GM12878 (cell line): ENCODE measurements around the gene ARL3. TPM values are rescaled to one million over a fixed set of nuclear protein-coding genes. Genes with fewer than 3 reads are reported as not detected.

Source experiments
- ATAC-seq: fragments of 200-7000 bp; cut with Tn5 transposase; 3 replicates; pipeline ENCODE4 v1.9.1; 2020; ENCODE audit warnings: mild to moderate bottlenecking, moderate library complexity
- BruUV-seq: library from RNA; stranded (reverse); fragments of 400-500 nt; replicated peaks from 2 replicates; lab custom pipeline; 2021; lab: Mats Ljungman, UMichigan
- CTCF ChIA-PET: fragments of 300-600 bp; sonication (Branson Sonifier 250); formaldehyde crosslinking; extraction: SDS; loops from one replicate; lab custom pipeline; 2021; ENCODE audit warnings: inconsistent platforms; lab: Yijun Ruan, JAX
- POLR2A ChIA-PET: fragments of 350-600 bp; formaldehyde crosslinking; extraction: SDS; loops from one replicate; lab custom pipeline; 2021; ENCODE audit warnings: inconsistent platforms; lab: Charles Lee
- RAD21 ChIA-PET: fragments of 300-600 bp; sonication (Branson Sonifier 250); formaldehyde crosslinking; loops from one replicate; lab custom pipeline; 2023; ENCODE audit warnings: antibody characterized with exemption; ENCODE audit not compliant: unreplicated experiment; lab: Charles Lee
- SMC1A ChIA-PET: fragments of 300-600 bp; sonication (Branson Sonifier 250); formaldehyde crosslinking; loops from one replicate; lab custom pipeline; 2023; ENCODE audit not compliant: unreplicated experiment, uncharacterized antibody; lab: Charles Lee
- DNase-seq: peaks from one replicate; pipeline ENCODE4 v3.0.0-alpha.2; 2011; ENCODE audit warnings: low read depth, low spot score
- FAIRE-seq: peaks from 3 replicates; lab custom pipeline; 2011; peaks lifted over from hg19 to GRCh38; lab: Jason Lieb, UNC
- H2AFZ ChIP-seq: 2 replicates; pipeline ENCODE4 v1.6.0; 2011; ENCODE audit warnings: low read depth, low read length, control low read depth; ENCODE audit not compliant: control insufficient read depth
- H3K27ac ChIP-seq: 2 replicates; pipeline ENCODE4 v1.5.1; 2011; ENCODE audit warnings: control low read depth; ENCODE audit not compliant: control insufficient read depth, insufficient read depth
- H3K27me3 ChIP-seq, 2 experiments: replicated peaks in 1 of 2; 2 replicates each; pipeline versions ENCODE4 v1.6.0 to v1.6.1; 2011; ENCODE audit warnings: low read length in 1 of 2; ENCODE audit not compliant: control insufficient read depth in 2 of 2, insufficient read depth in 2 of 2
- H3K36me3 ChIP-seq, 2 experiments: 2 replicates each; pipeline ENCODE4 v1.5.1; 2011; ENCODE audit warnings: low read length in 1 of 2; ENCODE audit not compliant: control insufficient read depth in 2 of 2, insufficient read depth in 2 of 2
- H3K4me1 ChIP-seq: 2 replicates; pipeline ENCODE4 v1.6.1; 2011; ENCODE audit warnings: mild to moderate bottlenecking, low read length, moderate library complexity, mixed read lengths; ENCODE audit not compliant: control insufficient read depth, insufficient read depth
- H3K4me2 ChIP-seq: 2 replicates; pipeline ENCODE4 v1.6.0; 2011; ENCODE audit warnings: control low read depth; ENCODE audit not compliant: control insufficient read depth, insufficient read depth
- H3K4me3 ChIP-seq: fragments of 200-600 bp; sonication (generic); 2 replicates; pipeline ENCODE4 v1.5.1; 2016
- H3K79me2 ChIP-seq: 2 replicates; pipeline ENCODE4 v1.6.0; 2011; ENCODE audit warnings: low read length; ENCODE audit not compliant: control insufficient read depth, insufficient read depth
- H3K9ac ChIP-seq: 2 replicates; pipeline ENCODE4 v1.8.0; 2011; ENCODE audit warnings: low read length, control low read depth, mixed read lengths; ENCODE audit not compliant: control insufficient read depth, insufficient read depth
- H3K9me3 ChIP-seq: replicated peaks from 3 replicates; pipeline ENCODE4 v1.5.1; 2011; ENCODE audit warnings: mild to moderate bottlenecking, low read length; ENCODE audit not compliant: control insufficient read depth, insufficient read depth
- H4K20me1 ChIP-seq: 2 replicates; pipeline ENCODE4 v1.6.0; 2011; ENCODE audit not compliant: control insufficient read depth, insufficient read depth
- EP300 ChIP-seq, 2 experiments: fragments of 150-350 bp in 1 of 2; IDR thresholded peaks; 2 replicates each; pipeline ENCODE4 v1.6.1; 2011 to 2012; ENCODE audit warnings: low read depth in 2 of 2, low read length in 2 of 2, borderline replicate concordance in 1 of 2, improper control_type of control experiment in 1 of 2, inconsistent platforms in 1 of 2; ENCODE audit not compliant: control insufficient read depth in 1 of 2
- GATAD2B ChIP-seq: fragments of 450-650 bp; conservative IDR thresholded peaks from 2 replicates; pipeline ENCODE4 v1.6.1; 2017; ENCODE audit warnings: low read depth, mild to moderate bottlenecking, moderate library complexity
- HDAC6 ChIP-seq: fragments of 200-600 bp; sonication (generic); IDR thresholded peaks from one replicate; pipeline ENCODE4 v1.8.0; 2017; ENCODE audit warnings: antibody characterized with exemption; ENCODE audit not compliant: unreplicated experiment
- JUNB ChIP-seq: IDR thresholded peaks from 2 replicates; pipeline ENCODE4 v1.6.1; 2016; ENCODE audit warnings: antibody characterized with exemption, mild to moderate bottlenecking
- KAT2A ChIP-seq: conservative IDR thresholded peaks from 2 replicates; pipeline ENCODE4 v1.6.1; 2011; ENCODE audit warnings: low read depth, low read length; ENCODE audit not compliant: control insufficient read depth
- NR2F1 ChIP-seq: fragments of 450-650 bp; conservative IDR thresholded peaks from 2 replicates; pipeline ENCODE4 v1.6.1; 2017; ENCODE audit warnings: mild to moderate bottlenecking
- ZBTB40 ChIP-seq: fragments of 450-650 bp; IDR thresholded peaks from 2 replicates; pipeline ENCODE4 v1.6.1; 2016; ENCODE audit warnings: mild to moderate bottlenecking, moderate library complexity, borderline replicate concordance
- ZNF207 ChIP-seq: fragments of 450-650 bp; IDR thresholded peaks from 2 replicates; pipeline ENCODE4 v1.6.1; 2014; ENCODE audit warnings: antibody characterized with exemption, mild to moderate bottlenecking, borderline replicate concordance
- WGBS: methylation state at CpG from one replicate; pipeline ENCODE4 v1.1.6; 2016; ENCODE audit warnings: low lambda C conversion rate; ENCODE audit not compliant: insufficient replicate concordance, insufficient coverage; ENCODE audit errors: missing lambda C conversion rate; 5-methylcytosine and 5-hydroxymethylcytosine counted together
- in situ Hi-C: fragments of 300-500 bp; cut with MboI; formaldehyde crosslinking; loops from 9 replicates; pipeline ENCODE4 v1.14.3; 2018; ENCODE audit warnings: mixed read lengths
- intact Hi-C: fragments of 100-400 bp; cut with micrococcal nuclease; formaldehyde crosslinking; loops from one replicate; pipeline ENCODE4 v1.14.2; 2022; ENCODE audit not compliant: unreplicated experiment
- polyA plus RNA-seq, 11 experiments: library from polyadenylated mRNA; depleted of rRNA in 4 of 11; unstranded in 6 of 11; stranded (reverse) in 5 of 11; fragments of >200 nt; fragmentation: Nextera tagmentation in 4 of 11; fragmentation: Illumina TruSeq in 1 of 11; extraction: Ambion mirVana in 4 of 11; extraction: Trizol in 1 of 11; gene quantifications; 1 replicate in 1 of 11; 2 replicates in 10 of 11; pipeline versions ENCODE4 v1.2.1 to v1.2.3, GENCODE V29; 2011 to 2016; ENCODE audit warnings: inconsistent platforms in 2 of 11, missing spikeins in 2 of 11, low read depth in 1 of 11
- total RNA-seq, 4 experiments: library from RNA; depleted of rRNA in 3 of 4; stranded (reverse); fragments of >200 nt in 3 of 4; fragmentation: Illumina TruSeq in 1 of 4; extraction: Trizol in 1 of 4; gene quantifications; 2 replicates each; pipeline versions ENCODE4 v1.2.1 to v1.2.3, GENCODE V29; 2013 to 2021
- TF ChIP-seq, protein P1 (sequence below), 3 experiments: IDR thresholded peaks in 2 of 3; conservative IDR thresholded peaks in 1 of 3; 2 replicates each; pipeline ENCODE4 v1.5.1; 2011; ENCODE audit warnings: low read depth in 3 of 3, low read length in 3 of 3, mild to moderate bottlenecking in 3 of 3, control low read depth in 2 of 3, moderate library complexity in 2 of 3, inconsistent platforms in 1 of 3, mixed read lengths in 1 of 3; ENCODE audit not compliant: control insufficient read depth in 2 of 3, insufficient read depth in 1 of 3; ENCODE audit errors: extremely low read depth in 1 of 3

ARL3 gene
- total and polyA plus RNA-seq, 10 of the 15 experiments (the other 5 are each of a cell fraction or from before 2014, with no cell fraction given) = 4.9 to 26.1 (median 11.0) TPM

- TF ChIP-seq ZBTB40 (no peak), EP300 (IDR thresholded peaks at IDR 0.05; ENCODE audit: borderline replicate concordance in 1 of 2, control insufficient read depth in 1 of 2, low read depth in 2 of 2, low read length in 2 of 2) (no peak)
- TF ChIP-seq, all 136 proteins: peak for 0
These were observed 59.2 kb downstream of the ARL3 start (continued) for GRCh38 chr10:102654969-102655368.

GRCh38 chr10:102654566-102654965 lies 59.6 kb downstream of the ARL3 start:
- Histone ChIP-seq H3K4me3 (no peak overlapping the region), H2AFZ (no peak overlapping the region), H3K4me2 (no peak overlapping the region), H3K9me3 (no peaks in the 10 kb centered on the region), H3K27ac (no peak overlapping the region), H3K79me2 (peaks cover 42% of the 10 kb centered on the region), H3K4me1 (peaks cover 37% of the 10 kb centered on the region), H3K9ac (no peak overlapping the region), H4K20me1 (no peaks in the 10 kb centered on the region), H3K27me3 (no peaks in the 10 kb centered on the region), H3K36me3 (peaks cover 29 to 37% of the 10 kb centered on the region in 2 experiments)
- TF ChIP-seq ZNF207 (no peak), HDAC6 (no peak), GATAD2B (no peak), NR2F1 (no peak), KAT2A (no peak), JUNB (no peak)
- TF ChIP-seq, protein P1, sequence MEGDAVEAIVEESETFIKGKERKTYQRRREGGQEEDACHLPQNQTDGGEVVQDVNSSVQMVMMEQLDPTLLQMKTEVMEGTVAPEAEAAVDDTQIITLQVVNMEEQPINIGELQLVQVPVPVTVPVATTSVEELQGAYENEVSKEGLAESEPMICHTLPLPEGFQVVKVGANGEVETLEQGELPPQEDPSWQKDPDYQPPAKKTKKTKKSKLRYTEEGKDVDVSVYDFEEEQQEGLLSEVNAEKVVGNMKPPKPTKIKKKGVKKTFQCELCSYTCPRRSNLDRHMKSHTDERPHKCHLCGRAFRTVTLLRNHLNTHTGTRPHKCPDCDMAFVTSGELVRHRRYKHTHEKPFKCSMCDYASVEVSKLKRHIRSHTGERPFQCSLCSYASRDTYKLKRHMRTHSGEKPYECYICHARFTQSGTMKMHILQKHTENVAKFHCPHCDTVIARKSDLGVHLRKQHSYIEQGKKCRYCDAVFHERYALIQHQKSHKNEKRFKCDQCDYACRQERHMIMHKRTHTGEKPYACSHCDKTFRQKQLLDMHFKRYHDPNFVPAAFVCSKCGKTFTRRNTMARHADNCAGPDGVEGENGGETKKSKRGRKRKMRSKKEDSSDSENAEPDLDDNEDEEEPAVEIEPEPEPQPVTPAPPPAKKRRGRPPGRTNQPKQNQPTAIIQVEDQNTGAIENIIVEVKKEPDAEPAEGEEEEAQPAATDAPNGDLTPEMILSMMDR (IDR thresholded peaks at IDR 0.05 in 2 of 3, conservative IDR thresholded peaks at IDR 0.05 in 1 of 3; ENCODE audit: control insufficient read depth in 2 of 3, extremely low read depth in 1 of 3, insufficient read depth in 1 of 3, low read depth in 3 of 3, low read length in 3 of 3) = no peak
- 98% methylated on average over 7 of the region's 7 CpGs for WGBS
- intact Hi-C loops = no loop called here
- BruUV-seq = no TSS peak
- in situ Hi-C loops = no loop called here
- ChIA-PET CTCF (interaction anchor here (6.4 to 13.5 kb wide), 2 partner anchors 15 to 22 kb away, joined by 27 to 128 read pairs; no protein-coding TSS in a partner anchor), POLR2A (interaction anchor here (1.6 to 14.1 kb wide), 3 partner anchors 8 to 58 kb away, joined by 5 to 151 read pairs (median 73); partner anchors contain the start of genes ARL3 and SFXN2), SMC1A (interaction anchor here (1.7 to 6.2 kb wide), 4 partner anchors 10 to 58 kb away, joined by 5 to 55 read pairs (median 12); partner anchors contain the start of genes ARL3, SFXN2 and TRIM8), RAD21 (interaction anchor here (0.6 to 7.1 kb wide), 5 partner anchors 10 to 58 kb away, joined by 3 to 81 read pairs (median 7); partner anchors contain the start of genes ARL3, SFXN2 and TRIM8)
- ATAC-seq = no peak
- DNase-seq = no peak
- FAIRE-seq = no peak
